C4-2B (cell line): ENCODE results near the gene SERPINH1.

Source experiments
- ZFX ChIP-seq: fragments of 450-650 bp; IDR thresholded peaks from 2 replicates; pipeline ENCODE4 v1.6.1; 2017
- TF ChIP-seq, protein P1 (sequence below): fragments of 450-650 bp; conservative IDR thresholded peaks from 2 replicates; pipeline ENCODE4 v1.5.1; 2017; ENCODE audit warnings: mild to moderate bottlenecking

DNA sequence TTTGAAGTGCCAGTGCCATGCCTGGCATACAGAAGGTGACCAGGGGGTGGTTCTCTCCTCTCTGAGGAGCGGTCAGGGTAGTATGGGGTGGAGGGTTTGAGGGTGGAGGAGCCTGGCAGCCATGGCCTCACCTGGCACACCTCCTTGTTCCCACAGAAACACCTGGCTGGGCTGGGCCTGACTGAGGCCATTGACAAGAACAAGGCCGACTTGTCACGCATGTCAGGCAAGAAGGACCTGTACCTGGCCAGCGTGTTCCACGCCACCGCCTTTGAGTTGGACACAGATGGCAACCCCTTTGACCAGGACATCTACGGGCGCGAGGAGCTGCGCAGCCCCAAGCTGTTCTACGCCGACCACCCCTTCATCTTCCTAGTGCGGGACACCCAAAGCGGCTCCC is 9.6 kb downstream of the SERPINH1 start:
- TF ChIP-seq, protein P1, sequence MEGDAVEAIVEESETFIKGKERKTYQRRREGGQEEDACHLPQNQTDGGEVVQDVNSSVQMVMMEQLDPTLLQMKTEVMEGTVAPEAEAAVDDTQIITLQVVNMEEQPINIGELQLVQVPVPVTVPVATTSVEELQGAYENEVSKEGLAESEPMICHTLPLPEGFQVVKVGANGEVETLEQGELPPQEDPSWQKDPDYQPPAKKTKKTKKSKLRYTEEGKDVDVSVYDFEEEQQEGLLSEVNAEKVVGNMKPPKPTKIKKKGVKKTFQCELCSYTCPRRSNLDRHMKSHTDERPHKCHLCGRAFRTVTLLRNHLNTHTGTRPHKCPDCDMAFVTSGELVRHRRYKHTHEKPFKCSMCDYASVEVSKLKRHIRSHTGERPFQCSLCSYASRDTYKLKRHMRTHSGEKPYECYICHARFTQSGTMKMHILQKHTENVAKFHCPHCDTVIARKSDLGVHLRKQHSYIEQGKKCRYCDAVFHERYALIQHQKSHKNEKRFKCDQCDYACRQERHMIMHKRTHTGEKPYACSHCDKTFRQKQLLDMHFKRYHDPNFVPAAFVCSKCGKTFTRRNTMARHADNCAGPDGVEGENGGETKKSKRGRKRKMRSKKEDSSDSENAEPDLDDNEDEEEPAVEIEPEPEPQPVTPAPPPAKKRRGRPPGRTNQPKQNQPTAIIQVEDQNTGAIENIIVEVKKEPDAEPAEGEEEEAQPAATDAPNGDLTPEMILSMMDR, result no peak
- TF ChIP-seq ZFX, result no peak
